GM19193 (cell line): ENCODE data around the gene BAZ2B.

ENCODE experiments used
- POLR2A ChIP-seq: IDR thresholded peaks from 4 replicates; pipeline ENCODE4 v1.6.1; 2011; ENCODE audit not compliant: insufficient read depth, insufficient read length; ENCODE audit errors: extremely low read depth

The BAZ2B gene

GRCh38 chr2:159444754-159445153 lies 171.6 kb downstream of the BAZ2B start:
- TF ChIP-seq POLR2A, result no peak

- TF ChIP-seq POLR2A, result no peak
Measured at GRCh38 chr2:159442159-159442852, 174.0 kb downstream of the BAZ2B start.

- no peak for TF ChIP-seq POLR2A
Measured at GRCh38 chr2:159441182-159441581, 175.2 kb downstream of the BAZ2B start.

GRCh38 chr2:159439421-159439820 lies 176.9 kb downstream of the BAZ2B start:
- no peak for TF ChIP-seq POLR2A

- no peak for TF ChIP-seq POLR2A
Measured at GRCh38 chr2:159438720-159439353, 177.5 kb downstream of the BAZ2B start.

- no peak for TF ChIP-seq POLR2A
Measured at GRCh38 chr2:159438284-159438683, 178.1 kb downstream of the BAZ2B start.

GRCh38 chr2:159432610-159433009 lies 183.7 kb downstream of the BAZ2B start:
- no peak for TF ChIP-seq POLR2A

GRCh38 chr2:159427048-159427447 lies 189.3 kb downstream of the BAZ2B start:
- no peak for TF ChIP-seq POLR2A

GRCh38 chr2:159419403-159419802 lies 196.9 kb downstream of the BAZ2B start:
- TF ChIP-seq POLR2A, result no peak

GRCh38 chr2:159411460-159411859 lies 204.9 kb downstream of the BAZ2B start:
- TF ChIP-seq POLR2A, result no peak

- no peak for TF ChIP-seq POLR2A
Measured at GRCh38 chr2:159410276-159410675, 206.1 kb downstream of the BAZ2B start.

- no peak for TF ChIP-seq POLR2A
Measured at GRCh38 chr2:159409116-159409800, 207.1 kb downstream of the BAZ2B start.

GRCh38 chr2:159402790-159403189 lies 213.6 kb downstream of the BAZ2B start:
- TF ChIP-seq POLR2A, result no peak

GRCh38 chr2:159399716-159400415 lies 216.5 kb downstream of the BAZ2B start:
- no peak for TF ChIP-seq POLR2A

GRCh38 chr2:159396799-159397198 lies 219.5 kb downstream of the BAZ2B start:
- no peak for TF ChIP-seq POLR2A
